Activated CD4-positive, CD25-positive, alpha-beta regulatory T cell treated with anti-CD3 and anti-CD28 coated beads, Interleukin-2, amount 50 U/mL, for 24 hours (primary cell): Measurements from ENCODE around the gene CDHR4.
A peak's percentile ranks its signal among the peaks of the same experiment; 100 is the strongest.
"Not testable (repeated sequence)": the region's sequence is repeated elsewhere in the genome, so short reads cannot be mapped to it uniquely, and the experiment has no call there.

Experiments
- ATAC-seq, 2 donors: fragments of 150-1000 bp; cut with Tn5 transposase; one replicate each; pipeline ENCODE4 v1.10.0; 2021; ENCODE audit warnings: mild to moderate bottlenecking in 1 of 2, moderate library complexity in 1 of 2

CDHR4 gene

DNA sequence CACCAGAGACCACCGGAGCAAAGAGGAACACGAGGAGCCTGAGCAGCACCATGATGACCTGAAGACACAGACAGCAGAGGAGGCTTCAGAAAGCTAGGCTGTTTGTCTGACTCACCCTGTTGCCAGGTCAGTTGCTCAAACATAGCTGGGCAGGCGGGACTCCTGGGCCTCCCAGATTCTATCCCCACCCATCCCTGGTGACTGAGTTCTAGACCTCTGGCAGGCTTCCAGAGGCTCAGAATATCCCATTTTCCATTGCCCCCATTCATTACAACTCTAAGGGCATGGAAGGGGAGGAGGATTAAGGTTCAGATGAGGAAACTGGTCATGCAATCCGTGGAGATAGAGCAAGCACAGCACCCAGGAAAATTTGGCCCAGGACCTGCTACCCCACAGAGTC, at the start of gene CDHR4:
Gene CDHR4 (minus strand): TSS at position 113 of the 400 bp plus-strand sequence. CDS start 61 bp downstream, at position 52.
- ATAC-seq, result no peak

DNA sequence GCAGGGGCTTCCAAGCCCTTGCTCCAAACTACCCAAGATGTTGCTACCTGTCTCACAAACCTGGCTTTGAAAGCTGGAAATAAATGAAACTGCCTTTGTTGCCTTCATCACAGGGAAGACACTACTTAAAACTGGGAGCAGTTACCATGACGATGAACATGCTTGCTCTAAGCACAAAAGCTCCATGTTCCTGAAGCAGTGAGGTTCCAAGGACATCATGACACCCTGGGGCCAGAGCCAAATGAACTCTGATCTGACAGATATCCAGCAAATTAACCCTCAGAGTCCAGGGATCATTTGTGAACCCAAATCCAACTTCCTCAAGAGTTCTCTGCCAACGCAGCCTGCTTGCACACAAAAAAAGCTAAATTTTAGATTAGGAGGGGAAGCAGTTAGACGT, 46.0 kb upstream of the CDHR4 start:
- no peak for ATAC-seq

- ATAC-seq, result no peak
Measured at GRCh38 chr3:49844464-49845183, 45.0 kb upstream of the CDHR4 start.

DNA sequence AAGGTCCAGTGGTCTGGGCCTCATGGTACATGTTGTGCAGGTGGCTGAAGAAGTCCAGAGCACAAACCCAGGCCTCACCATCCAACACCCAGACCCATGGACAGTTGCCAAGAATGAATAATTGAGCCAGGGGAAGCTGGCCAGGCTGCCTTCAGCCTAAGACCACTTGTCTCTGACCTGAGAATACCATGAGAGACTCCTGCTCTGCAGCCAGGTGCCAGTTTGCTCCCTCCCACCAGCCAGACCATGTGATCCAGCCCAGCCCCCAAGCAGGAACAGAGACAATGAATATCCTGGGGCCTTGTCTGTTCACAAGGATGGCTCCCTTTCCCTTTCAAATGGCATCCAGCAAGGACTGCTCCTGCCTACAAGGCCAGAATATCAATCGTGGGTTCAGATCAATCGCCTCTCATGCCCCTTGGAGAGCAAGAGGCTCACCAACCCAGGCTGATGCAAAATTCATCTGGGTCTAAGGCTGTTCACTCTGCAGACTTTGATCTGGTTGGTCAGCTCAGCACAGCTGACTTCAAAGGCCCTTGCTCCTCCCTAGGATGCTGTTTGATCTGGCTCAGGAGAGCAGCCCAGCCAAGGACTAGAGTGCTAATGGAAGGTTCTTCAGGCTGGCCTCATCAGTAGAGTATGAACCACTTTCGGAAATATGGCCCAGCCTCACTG, 43.3 kb upstream of the CDHR4 start:
- ATAC-seq, result no peak

DNA sequence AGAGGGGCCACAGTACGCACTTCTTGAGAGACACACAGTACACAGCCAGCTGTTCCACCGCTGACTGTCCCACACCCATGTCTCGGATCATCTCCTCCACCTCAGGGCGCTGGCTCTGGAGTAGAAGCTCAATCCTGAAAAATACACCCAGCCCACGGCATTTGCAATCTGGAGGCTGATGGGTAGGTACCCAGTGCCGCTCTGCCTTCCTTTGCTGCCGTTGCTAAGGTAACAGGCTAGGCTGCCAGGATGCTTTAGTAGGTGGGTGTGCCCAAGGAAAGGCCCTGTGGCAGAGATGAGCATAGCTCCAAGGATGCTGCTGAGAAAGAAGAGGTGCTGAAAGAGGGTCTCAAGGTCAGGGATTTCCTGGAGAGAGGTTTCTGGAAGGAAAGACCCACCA, 42.1 kb upstream of the CDHR4 start:
- no peak for ATAC-seq

- peak in 1 of 2 donors; percentile 12 for ATAC-seq
Measured at GRCh38 chr3:49841126-49841696, 41.5 kb upstream of the CDHR4 start.

GRCh38 chr3:49840388-49840787, 40.7 kb upstream of the CDHR4 start:
- no peak for ATAC-seq

GRCh38 chr3:49839193-49839809, 39.6 kb upstream of the CDHR4 start:
- peak; percentile 79 to 90 for ATAC-seq

- ATAC-seq, result no peak
Measured at GRCh38 chr3:49831341-49831740, 31.7 kb upstream of the CDHR4 start.

GRCh38 chr3:49826016-49826415, 26.3 kb upstream of the CDHR4 start:
- ATAC-seq, result no peak

DNA sequence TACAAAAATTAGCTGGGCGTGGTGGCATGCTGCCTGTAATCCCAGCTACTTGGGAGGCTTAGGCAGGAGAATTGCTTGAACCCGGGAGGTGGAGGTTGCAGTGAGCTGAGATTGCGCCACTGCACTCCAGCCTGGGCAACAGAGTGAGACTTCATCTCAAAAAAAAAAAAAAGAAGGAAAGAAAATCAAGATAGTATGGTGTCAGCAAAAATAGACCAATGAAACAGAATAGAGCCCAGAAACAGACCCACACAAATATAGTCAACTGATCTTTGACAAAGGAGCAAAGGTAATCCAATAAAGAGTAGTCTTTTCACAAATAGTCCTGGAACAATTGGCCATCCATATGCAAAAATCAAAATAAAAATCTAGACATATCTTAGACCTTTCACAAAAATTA, 23.5 kb upstream of the CDHR4 start:
- not testable (repeated sequence) for ATAC-seq

DNA sequence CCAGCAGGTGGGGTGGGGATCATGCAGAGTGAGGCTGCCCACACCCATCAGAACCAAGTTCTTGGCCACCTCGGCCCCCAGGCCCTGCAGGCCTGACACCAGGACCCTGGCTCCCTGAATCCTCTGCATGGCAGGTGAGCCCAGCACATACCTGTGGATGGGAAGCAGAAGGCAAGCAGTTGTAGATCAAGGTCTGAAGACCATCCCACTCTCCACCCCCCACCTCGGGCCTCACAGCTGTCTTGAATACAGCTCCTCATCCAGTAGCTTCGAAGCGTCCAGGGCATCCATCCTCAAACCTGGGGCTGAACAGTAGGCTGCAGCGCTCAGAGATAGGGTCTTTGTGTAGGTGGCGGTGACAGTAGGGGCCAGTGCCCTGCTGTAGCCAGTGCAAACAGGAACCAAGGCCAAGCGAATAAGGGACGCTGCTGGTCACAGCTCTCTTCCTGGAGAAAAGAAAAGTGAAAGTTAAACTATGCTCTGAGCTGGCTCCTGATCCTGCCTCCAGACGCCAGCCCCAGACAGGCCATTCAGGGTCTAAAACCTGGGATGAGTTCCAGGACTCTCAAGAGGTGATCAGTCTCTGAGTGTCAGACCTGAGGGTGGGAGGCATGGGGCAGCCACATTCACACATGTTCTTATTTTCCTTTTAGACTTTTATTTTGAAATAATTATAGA, 14.0 kb upstream of the CDHR4 start, which contains the start of gene UBA7:
Gene UBA7 (minus strand): TSS at position 457 of the 678 bp plus-strand sequence. CDS start 166 bp downstream, at position 291.
- ATAC-seq, result peak; percentile 81 to 85

GRCh38 chr3:49812916-49813496, 13.3 kb upstream of the CDHR4 start:
- ATAC-seq, result peak in 1 of 2 donors; percentile 14

- no peak for ATAC-seq
Measured at GRCh38 chr3:49807431-49808114, 7.9 kb upstream of the CDHR4 start.

GRCh38 chr3:49806850-49807249, 7.2 kb upstream of the CDHR4 start:
- ATAC-seq, result no peak

DNA sequence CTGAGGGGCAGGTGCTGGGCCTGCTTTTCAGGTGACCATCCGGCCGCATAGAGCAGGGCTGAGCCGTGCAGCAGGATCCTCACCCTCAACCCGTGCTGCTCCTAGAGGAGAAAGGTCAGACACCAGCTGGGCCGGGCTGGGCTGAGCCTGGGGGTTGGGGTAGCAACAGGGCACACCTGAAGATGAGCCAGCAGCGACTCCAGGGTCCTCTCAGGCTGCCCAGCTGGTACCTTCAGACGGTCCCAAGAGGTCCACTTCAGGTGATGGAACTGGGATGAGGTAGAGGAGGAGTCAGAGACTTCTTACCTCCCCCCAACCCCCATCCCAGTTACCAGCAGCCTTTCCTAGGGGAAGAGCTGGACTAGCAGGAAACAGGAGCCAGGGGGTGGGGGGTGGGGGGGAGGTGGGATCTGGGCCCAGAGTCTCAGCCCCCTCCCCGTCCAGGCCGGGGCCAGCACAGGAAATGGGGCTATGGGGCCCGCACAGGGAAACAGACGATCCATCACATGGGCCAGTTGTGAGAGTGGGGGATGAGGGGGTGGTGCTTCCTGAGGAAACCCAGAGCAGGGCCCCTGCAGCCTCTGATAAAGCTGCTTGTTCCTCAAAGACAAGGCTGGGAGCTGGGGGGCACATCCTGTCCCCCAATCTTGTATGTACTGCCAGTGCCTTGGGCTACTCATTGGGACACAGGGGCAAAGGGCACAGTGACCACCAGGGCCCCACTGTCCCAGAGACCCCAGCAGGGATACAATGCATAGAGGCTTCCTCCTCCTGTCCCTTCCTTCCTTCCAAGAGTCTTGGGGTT, 6.4 kb upstream of the CDHR4 start:
- no peak for ATAC-seq

DNA sequence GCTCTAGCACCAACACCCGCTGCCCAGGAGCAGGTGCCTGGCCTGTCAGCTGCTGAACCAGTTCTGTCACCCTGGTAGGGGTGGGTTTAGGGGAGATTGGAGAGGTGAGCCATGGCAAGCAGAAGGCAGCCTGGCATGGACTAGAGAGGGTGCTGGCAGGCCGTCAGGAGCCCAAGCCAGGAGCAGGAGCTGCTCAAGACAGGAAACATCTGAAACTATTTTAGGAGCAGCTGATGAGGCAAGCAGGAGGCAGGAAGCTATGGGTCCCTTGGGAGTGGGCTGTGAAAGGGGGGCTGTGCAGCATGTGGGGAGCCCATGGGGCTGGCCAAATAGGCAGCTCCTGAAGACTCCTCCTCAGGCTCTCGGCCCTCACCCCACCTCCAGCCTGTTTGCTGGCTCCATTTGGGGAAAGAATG, 5.7 kb upstream of the CDHR4 start:
- no peak for ATAC-seq

DNA sequence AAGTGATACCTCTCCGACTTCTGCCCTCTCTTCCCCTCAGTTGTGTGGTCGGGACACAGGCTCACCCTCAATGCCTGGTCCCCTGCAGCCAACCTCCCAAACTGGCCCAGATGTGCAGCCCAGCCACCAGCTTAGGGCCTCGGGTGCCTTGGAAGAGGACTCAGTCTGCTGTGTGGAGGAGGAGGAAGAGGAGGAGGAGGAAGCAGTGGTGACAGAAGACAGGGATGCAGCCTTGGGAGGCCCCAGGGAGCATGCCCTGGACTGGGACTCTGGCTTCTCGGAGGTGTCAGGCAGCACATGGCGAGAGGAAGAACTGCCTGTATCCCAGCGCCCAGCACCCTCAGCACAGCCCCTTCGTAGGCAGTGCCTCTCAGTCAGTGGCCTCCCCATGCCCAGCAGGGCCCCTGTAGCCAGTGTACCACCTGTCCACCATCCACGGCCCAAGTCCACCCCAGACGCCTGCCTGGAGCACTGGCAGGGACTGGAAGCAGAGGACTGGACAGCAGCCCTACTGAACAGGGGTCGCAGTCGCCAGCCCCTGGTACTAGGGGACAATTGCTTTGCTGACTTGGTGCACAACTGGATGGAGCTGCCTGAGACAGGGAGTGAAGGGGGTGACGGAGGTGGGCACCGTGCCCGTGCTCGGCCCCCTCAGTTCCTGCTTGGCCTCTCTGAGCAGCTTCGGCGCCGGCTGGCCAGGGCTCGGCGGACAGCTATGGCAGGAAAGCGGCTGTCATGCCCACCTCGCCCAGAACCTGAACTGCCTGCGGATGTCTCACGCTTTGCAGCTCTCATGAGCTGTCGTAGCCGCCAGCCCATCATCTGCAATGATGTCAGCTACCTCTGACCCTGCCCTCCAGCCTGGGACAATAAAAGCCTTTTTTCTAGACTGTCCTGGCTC, 4.7 kb upstream of the CDHR4 start:
- no peak for ATAC-seq

- ATAC-seq, result peak; percentile 9 to 19
Measured at GRCh38 chr3:49803465-49804140, 3.9 kb upstream of the CDHR4 start.
